ENCODE measurements around the gene AGBL2. TPM values are rescaled to one million over a fixed set of nuclear protein-coding genes. Genes with fewer than 3 reads are reported as not detected.
"Not testable (repeated sequence)": the region's sequence is repeated elsewhere in the genome, so short reads cannot be mapped to it uniquely, and the experiment has no call there.

The AGBL2 gene, protein sequence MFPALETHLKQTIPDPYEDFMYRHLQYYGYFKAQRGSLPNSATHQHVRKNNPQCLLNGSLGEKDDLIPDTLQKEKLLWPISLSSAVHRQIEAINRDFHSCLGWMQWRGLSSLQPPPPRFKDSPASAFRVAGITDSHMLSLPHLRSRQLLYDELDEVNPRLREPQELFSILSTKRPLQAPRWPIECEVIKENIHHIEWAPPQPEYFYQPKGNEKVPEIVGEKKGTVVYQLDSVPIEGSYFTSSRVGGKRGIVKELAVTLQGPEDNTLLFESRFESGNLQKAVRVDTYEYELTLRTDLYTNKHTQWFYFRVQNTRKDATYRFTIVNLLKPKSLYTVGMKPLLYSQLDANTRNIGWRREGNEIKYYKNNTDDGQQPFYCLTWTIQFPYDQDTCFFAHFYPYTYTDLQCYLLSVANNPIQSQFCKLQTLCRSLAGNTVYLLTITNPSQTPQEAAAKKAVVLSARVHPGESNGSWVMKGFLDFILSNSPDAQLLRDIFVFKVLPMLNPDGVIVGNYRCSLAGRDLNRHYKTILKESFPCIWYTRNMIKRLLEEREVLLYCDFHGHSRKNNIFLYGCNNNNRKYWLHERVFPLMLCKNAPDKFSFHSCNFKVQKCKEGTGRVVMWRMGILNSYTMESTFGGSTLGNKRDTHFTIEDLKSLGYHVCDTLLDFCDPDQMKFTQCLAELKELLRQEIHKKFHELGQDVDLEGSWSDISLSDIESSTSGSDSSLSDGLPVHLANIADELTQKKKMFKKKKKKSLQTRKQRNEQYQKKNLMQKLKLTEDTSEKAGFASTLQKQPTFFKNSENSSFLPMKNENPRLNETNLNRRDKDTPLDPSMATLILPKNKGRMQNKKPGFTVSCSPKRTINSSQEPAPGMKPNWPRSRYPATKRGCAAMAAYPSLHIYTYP
- not detected in 2 replicates for total RNA-seq (2014; rRNA removed; shearing (Covaris generic))

DNA sequence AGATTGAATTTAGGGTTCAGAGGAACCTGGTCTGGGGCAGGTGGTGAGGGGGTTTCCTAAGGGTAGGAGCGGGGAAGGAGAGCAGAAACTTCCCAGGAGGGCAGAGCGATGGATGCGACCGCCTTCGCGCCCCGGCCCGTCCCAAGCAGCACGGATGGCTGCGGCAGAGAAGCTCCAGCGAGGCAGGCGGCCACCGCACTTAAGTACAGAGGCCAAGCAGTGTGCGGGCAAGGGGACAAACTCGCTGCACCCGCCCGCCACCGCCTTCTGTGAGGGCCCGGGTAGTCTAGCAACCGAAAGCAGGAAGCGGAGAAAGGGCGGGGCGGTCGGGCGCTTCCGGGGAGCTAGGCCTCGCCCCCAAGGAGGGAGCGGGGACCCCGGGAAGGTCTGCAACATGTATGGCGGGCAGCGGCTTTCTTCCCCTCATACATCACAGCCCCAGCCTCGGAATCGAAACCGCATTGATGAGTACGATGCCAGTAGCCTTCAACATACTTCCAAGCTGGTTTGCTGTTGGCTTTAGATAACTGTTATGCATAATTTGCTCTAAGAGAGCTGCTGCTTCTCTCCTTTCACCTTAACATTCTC, at the start of gene AGBL2:
Gene AGBL2 (minus strand): TSS at position 288 of the 588 bp plus-strand sequence. CDS start 719 bp downstream, outside the sequence.
- in situ Hi-C loops (cut with HindIII; ENCODE audit: low sequenced_read_pairs), result no loop called here
- DNase-seq (ENCODE audit: low spot score), result peak; percentile 78

DNA sequence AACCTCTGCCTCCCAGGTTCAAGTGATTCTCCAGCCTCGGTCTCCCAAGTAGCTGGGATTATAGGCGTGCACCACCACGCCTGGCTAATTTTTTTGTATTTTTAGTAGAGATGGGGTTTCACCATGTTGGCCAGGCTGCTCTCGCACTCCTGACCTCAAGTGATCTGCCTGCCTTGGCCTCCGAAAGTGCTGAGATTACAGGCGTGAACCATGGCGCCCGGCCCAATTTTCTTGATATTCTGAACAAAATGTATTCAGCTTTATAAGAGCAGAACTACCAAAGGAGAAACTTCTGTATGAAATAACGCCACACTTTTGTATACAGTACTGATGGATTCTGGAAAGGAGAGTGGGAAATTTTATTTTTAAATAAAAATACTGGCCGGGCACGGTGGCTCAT, 44.1 kb upstream of the AGBL2 start:
- in situ Hi-C loops (cut with HindIII; ENCODE audit: low sequenced_read_pairs); DNase-seq (ENCODE audit: low spot score): not testable (repeated sequence)

DNA sequence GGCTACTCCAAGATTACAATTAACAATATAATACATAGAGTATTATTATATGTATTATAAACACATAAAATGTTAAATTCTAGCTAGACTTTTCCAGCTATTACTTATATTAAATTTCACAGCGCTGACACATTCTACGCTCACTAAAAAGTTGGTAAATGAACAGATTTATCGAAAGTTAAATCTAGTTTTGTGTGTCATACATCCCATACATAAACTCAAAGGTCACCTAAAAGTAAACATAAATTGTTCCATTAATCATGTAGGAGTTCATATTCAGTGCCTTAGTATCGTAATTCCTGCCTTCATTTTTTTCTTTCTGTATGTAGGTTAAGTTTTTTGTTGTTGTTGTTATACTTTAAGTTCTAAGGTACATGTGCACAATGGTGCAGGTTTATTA, 41.0 kb upstream of the AGBL2 start:
- in situ Hi-C loops (cut with HindIII; ENCODE audit: low sequenced_read_pairs), result no loop called here
- no peak for DNase-seq (ENCODE audit: low spot score)

DNA sequence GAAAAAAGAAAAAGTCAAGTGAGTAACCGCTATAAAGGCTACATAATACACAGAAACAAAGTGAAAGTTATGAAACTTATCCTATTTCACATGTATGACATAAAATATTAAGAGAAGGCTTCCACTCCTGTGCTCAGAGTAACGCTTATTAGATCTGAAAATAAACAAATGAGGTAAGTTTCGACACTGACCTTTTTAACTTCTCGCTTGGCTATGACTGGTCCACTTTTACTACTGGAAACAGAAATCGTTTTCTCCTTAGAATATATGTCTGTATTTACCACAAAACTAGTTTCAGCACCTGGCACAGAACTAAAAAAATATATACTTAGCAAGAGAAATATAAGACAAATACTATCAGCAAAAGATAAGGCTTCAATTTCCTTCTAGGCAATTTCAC, 35.6 kb upstream of the AGBL2 start:
- DNase-seq (ENCODE audit: low spot score), result no peak
- in situ Hi-C loops (cut with HindIII; ENCODE audit: low sequenced_read_pairs), result no loop called here

DNA sequence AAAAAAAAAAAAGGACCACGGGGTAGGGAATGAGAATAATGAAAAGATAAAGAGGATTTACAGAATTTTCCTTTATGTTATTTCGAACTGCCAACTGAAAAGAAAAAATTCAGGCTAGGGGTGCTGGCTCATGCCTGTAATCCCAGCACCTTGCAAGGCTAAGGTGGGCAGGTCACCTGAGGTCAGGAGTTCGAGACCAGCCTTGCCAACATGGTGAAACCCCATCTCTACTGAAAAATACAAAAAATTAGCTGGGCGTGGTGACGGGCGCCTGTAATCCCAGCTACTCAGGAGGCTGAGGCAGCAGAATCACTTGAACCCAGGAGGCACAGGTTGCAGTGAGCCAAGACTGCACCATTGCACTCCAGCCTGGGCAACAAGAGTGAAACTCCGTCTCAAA, 27.3 kb upstream of the AGBL2 start:
- in situ Hi-C loops (cut with HindIII; ENCODE audit: low sequenced_read_pairs); DNase-seq (ENCODE audit: low spot score): not testable (repeated sequence)

DNA sequence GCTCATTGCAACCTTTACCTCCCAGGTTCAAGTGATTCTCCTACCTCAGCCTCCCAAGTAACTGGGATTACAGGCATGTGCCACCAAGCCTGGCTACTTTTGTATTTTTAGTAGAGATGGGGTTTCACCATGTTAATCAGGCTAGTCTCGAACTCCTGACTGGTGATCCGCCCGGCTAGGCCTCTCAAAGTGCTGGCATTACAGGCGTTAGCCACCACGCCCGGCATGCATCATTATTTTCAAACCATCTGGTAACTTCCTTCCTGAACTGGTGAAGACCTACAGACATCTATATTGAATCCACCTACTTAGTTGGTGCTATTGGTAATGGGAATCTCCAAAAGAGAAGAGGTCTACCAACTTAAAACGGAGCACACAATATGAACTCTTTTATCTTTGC, 22.6 kb upstream of the AGBL2 start:
- in situ Hi-C loops (cut with HindIII; ENCODE audit: low sequenced_read_pairs); DNase-seq (ENCODE audit: low spot score): not testable (repeated sequence)

DNA sequence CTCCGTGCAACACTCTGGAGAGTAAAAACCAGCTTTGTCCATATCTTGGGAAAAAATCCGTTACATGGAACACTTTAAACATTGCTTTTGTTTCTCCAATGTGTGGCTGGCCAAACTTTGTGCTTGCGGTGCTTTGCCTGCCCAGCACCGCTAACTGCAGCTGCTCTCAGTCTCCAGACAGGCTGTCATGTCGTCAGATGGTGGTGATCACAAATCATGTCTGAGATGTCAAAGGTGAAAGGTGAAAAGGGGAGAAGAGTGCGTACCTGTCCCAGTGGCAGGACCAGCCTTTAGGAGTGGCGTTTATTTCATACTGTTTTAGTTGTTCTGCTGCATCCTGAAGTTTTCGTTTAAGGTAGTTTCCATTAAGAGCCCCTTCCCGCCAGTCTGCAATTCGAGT, 17.1 kb upstream of the AGBL2 start:
- in situ Hi-C loops (cut with HindIII; ENCODE audit: low sequenced_read_pairs), result no loop called here
- DNase-seq (ENCODE audit: low spot score), result no peak

DNA sequence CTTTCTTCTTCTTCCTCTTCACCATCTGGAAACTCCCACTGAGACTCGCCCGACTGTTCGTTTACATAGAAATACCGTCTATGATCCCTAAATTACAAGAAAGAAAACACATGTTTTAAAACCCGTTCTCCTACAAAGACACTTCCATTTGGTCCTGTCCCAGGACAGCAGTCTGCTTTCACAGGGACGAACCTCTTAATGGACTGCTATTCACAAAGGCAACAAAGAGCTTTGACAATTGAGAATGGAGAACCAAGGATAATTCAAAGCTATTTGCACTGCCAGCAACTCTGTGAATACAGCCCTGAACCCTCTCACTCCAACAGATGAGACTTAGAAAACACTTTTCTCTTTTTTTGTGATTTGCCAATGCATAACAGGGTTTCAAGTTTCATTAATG, 16.3 kb upstream of the AGBL2 start:
- DNase-seq (ENCODE audit: low spot score), result peak; percentile 10
- in situ Hi-C loops (cut with HindIII; ENCODE audit: low sequenced_read_pairs), result no loop called here

DNA sequence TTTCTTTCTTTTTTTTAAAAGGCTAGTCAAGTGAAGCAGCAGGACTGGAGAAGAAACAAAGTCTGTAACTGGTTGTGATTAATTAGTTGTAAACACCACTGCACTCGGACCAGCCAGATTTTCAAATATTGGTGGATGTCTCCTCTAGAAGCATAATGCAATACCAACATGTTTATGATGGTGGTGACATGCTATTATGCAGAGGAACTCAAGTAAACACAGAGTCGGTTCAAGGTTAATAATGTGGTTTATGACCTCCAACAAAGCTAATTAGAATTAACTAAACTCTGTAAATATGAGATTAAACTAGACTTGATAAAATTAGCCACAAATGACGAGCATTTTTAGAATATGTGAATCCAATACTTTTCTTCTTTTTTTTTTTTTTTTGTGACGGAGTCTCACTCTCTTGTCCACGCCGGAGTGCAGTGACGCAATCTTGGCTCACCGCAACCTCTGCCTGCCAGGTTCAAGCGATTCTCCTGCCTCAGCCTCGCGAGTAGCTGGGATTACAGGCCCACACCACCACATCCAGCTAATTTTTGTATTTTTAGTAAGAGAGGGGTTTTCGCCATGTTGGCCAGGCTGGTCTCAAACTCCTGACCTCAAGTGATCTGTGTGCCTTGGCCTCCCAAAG, 11.8 kb upstream of the AGBL2 start:
- in situ Hi-C loops (cut with HindIII; ENCODE audit: low sequenced_read_pairs), result no loop called here

DNA sequence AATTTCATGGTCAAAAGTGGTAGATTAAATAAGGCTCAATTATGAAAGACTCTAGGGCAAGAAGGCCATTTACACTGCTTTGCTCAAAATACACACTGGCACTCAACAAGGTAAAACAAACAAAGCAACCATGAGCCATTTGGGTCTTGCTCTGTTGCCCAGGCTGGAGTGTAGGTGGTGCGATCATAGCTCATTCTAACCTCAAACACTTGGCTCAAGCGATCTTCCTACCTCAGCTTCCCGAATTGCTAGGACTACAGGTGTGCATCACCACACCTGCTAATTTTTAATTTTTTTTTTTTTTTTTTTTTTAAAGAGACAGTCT, 10.9 kb upstream of the AGBL2 start:
- in situ Hi-C loops (cut with HindIII; ENCODE audit: low sequenced_read_pairs), result no loop called here
- DNase-seq (ENCODE audit: low spot score), result no peak

More for the DNA sequence above, 11.8 kb upstream of the AGBL2 start:
- no peak for DNase-seq (ENCODE audit: low spot score)

DNA sequence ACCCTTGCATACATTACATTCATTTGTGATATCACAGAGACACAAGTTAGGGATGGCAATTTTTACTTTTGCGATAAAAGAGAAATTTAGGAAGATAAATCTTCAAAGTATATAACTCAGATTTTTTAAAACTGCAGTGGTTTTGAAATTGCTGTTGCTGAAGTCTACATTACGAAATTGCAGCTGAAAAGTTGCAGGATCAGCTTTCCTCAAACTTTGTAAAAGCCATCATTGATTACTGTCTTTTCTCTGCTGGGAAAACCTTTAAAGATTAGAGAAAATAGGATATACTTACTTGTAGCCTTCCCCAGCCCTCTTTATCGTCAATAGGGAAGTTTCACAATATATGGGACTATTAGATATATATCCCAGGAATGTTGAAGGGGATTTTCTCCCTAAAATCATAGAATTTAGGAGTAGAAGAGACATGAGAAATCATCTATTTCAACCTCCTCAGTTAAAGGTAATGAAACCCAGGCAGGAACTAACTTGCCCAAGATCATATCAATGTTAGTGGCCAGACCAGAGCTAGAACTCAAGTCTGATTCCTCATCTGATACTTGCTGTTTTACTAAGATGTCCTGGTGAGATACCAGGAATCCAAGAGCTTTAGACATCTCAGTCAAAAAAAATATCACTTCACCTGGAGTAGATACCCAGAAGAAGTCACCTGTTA, 10.4 kb upstream of the AGBL2 start:
- in situ Hi-C loops (cut with HindIII; ENCODE audit: low sequenced_read_pairs), result no loop called here
- no peak for DNase-seq (ENCODE audit: low spot score)

DNA sequence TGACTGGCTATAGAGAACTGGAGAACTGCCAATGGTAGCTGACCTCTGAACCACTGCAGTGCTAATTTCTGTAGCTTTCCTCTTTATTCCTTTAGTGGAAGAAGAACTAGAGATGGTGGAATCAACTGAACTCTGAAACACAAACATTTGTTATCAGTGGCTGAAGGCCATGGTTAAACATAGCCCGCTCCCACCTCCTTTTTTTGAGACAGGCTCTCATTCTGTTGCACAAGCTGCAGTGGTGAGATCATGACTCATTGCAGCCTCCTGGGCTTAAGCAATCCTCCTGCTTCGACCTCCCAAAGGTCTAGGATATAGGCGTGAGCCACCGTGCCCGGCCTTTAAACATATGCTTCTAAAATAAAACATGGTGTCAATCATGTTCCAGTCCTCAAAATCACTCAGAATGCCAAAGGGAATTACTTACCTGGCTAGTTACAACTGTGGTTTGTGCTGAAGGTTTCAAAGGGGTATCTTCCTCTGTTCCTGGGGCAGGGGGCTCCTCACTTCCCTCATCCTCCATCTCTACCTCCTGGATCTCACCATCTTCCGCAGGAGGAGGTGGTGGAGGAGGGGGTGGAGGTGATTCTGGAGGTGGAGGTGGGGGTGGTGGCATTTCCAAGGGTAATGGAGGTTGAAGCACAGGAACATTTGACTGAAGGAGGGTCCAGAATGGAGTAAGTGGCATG, 9.0 kb upstream of the AGBL2 start:
- in situ Hi-C loops (cut with HindIII; ENCODE audit: low sequenced_read_pairs), result no loop called here
- DNase-seq (ENCODE audit: low spot score), result peak; percentile 12

DNA sequence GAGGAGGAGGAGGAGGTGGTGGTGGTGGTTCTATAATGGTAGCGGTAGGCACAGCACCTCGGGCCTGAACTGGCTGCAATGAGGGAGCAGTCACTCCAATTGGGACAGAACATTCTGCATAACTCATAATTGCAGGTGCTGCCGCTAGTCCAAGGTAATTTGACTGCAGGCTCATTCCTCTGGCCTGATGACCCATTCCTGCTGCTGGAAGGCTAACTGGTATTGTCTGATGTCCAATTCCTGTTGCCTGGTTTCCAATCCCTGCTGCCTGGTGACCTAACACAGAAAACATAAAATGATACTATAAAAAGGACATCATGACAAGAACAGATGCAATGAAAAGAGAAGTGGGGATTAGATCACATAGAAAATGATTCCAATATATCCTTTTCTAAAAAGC, 7.9 kb upstream of the AGBL2 start:
- in situ Hi-C loops (cut with HindIII; ENCODE audit: low sequenced_read_pairs), result no loop called here
- peak; percentile 85 for DNase-seq (ENCODE audit: low spot score)

DNA sequence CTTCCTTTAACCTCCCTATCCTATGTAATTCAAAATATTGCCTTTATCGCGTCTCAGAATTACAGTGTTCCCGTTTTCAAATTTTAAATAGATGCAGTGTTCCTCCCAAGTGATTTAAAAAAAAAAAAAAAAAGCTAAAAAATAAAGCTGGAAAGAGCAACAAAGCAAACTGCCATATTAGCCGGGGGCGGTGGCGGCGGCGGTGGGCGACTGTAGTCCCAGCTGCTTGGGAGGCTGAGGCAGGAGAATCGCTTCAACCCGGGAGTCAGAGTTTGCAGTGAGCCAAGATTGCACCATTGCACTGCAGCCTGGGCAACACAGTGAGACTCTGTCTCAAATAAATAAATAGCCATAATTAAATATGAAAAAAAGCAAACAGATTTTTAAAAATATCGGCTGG, 5.5 kb upstream of the AGBL2 start:
- in situ Hi-C loops (cut with HindIII; ENCODE audit: low sequenced_read_pairs), result no loop called here
- DNase-seq (ENCODE audit: low spot score), result no peak

DNA sequence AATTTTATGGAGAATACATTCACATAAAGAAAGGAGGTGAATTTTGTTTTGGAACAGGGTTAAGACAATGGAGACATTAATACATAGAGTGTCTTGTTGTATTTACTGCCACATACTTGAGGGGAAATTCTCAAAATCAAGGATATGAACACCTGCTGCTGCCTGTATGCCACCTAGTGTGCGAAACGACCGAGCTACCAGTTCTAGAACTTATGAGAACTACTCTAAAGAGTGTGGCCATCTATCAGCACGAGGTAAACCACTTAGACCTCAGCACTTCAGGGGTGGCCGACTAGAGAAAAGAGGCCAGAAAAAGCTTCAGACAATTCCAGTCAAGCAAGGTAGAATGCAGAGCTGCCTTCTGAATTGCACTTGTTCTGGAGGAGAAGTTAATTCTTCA, 1.5 kb upstream of the AGBL2 start:
- peak; percentile 34 for DNase-seq (ENCODE audit: low spot score)
- in situ Hi-C loops (cut with HindIII; ENCODE audit: low sequenced_read_pairs), result no loop called here

DNA sequence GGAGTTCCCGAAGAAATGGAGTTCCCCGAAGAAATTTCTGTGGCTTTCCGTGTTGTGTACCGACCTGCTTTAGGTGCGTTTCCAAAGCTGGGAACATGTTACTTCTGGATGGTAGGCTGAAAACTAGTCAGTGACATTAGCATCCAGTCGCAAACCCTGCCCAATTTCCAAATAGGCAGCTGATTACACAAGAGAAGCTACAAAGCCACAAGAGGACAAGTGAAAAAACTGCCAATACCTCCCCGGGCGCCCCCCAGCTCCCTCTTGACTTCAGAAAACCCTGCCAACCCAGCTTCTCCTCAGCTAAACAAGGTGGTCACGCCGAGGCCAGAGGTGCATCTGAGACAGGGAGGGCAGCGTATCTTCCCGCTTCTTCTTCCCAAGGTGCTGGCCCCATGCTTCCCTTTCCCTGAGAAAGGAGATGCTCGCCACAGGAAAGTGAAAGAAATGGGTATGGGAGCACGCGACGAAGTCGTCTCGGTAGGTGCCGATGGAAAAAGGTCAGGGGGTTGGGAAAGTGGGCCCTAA, 551 bp downstream of the AGBL2 start:
- in situ Hi-C loops (cut with HindIII; ENCODE audit: low sequenced_read_pairs), result no loop called here
- peak; percentile 76 for DNase-seq (ENCODE audit: low spot score)

DNA sequence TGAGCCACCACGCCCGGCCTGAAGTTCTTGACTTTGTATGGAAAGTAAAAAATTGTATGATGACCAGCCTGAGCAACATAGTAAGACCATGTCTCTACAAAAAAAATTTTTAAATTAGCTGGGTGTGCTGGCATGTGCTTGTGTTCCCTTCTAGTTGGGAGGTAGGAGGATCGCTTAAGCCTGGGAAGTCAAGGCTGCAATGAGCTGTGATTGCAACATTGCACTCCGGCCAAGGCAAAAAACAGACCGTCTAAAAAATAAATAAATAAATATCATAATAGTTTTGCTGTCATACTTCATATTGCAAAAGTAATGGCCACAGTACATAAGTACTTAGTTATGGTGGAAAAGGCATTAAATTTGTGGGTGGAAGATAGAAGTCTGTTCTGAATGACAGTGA, 3.4 kb downstream of the AGBL2 start:
- no peak for DNase-seq (ENCODE audit: low spot score)
- in situ Hi-C loops (cut with HindIII; ENCODE audit: low sequenced_read_pairs), result no loop called here

DNA sequence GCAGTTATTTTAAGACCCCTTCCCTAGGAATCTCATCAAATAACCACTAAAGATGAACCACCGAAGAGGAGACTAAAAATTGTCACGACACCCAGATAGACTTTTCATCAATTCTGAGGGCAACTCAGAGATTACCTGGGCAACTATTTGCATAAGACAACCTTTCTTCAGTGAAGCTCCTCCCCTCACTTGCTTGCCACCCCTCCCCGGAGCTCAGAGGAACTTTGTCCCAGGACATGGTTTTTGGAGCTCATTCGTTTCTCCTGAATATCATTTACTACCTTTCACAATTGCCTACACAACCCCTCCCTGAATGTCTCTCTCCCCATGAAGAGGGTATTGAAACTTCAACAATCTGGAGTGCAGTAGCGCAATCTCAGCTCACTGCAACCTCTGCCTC, 3.9 kb downstream of the AGBL2 start:
- DNase-seq (ENCODE audit: low spot score), result no peak
- in situ Hi-C loops (cut with HindIII; ENCODE audit: low sequenced_read_pairs), result no loop called here
